Left renal cortex interstitium (tissue), 4 donors: ENCODE results near the gene SUCLG2. TPM values are rescaled to one million over a fixed set of nuclear protein-coding genes. Genes with fewer than 3 reads are reported as not detected.

Experiments
- DNase-seq, 4 donors: peaks; one replicate each; pipeline ENCODE4 v3.0.0-alpha.2; 2013; ENCODE audit warnings: low read depth in 4 of 4, low spot score in 2 of 4, missing footprints in 1 of 4
- polyA plus RNA-seq, 4 donors: library from polyadenylated mRNA; unstranded; fragments of 120-200 nt; gene quantifications; one replicate each; pipeline ENCODE4 v1.2.1, GENCODE V29; 2013; ENCODE audit not compliant: insufficient read length in 4 of 4

The SUCLG2 gene
- polyA plus RNA-seq, 4 donors = 65.6 to 98.8 (median 75.4) TPM

DNA sequence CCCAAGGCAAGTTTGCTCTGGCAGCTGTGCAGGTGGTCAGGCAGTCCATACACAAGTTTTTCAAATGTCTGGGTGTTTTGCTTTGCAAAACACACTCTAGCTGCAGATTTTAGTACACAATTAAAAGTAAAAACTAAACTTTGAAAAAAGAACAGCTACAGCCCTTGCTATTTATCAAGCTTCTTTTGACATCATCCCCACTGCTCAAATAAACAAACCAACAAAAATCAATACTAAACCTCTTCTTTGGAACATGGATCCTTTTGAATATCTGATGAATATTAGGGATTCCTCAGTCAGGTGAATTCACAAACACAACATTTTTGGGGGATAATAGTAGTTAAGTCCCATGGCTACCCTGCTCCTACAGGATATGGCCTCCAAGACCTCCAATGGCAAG is 249.2 kb downstream of the SUCLG2 start:
- no peak for DNase-seq

DNA sequence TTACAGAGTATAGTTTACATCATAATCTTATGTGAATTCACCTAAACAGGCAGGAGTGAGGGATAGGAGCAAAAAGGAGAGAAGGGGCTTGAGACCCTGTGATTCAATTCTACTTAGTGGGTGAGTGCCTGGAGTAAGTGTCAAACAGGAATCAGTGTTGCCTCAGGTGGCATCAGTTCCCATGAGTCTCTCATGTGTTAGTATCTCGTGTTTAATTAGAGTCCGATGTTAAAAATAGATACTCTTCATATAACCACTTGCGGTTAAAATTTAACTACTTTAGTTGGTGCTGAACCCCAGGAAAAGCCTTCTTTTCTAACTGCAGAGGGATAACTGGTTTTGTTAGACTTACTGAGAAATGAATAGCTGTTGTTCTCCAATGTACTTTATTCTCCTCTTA is 251.5 kb downstream of the SUCLG2 start:
- no peak for DNase-seq

DNA sequence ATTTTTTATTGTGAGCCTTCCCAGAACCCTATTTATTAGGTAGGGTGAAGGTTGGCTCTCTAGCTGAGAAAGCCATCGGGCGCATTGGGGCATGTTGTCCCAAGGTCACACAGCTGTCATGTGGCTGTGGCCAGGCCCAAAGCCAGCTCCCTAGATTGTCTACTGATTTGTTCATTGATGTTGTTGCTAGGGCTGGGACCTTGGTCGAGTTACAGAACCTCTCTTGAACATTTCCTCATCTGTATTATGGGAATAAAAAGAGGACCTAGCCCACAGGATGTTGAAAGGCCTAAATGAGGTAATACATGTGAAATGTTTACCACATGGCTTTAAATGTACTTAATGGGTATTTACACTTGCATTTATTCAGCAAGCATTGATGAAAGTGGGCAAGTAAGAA is 252.5 kb downstream of the SUCLG2 start:
- DNase-seq = no peak

DNA sequence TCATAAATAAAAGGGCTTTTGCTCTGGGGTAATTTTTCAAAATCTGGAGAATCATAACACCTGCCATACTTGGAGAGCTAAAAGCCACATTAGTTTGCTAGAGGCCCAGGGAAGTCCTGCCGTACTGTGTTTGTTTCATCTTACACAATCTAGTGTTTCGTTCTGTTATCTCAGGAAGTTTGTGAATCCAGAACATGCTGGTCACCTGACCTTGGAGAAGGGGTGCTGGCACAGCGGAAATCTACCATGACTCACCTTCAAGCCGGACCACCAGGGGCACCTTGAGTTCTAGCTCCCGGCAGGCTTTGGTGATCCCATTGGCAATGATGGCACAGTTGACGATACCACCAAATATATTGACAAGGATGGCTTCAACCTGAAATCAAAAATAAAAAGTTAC is 253.9 kb downstream of the SUCLG2 start:
- no peak for DNase-seq

DNA sequence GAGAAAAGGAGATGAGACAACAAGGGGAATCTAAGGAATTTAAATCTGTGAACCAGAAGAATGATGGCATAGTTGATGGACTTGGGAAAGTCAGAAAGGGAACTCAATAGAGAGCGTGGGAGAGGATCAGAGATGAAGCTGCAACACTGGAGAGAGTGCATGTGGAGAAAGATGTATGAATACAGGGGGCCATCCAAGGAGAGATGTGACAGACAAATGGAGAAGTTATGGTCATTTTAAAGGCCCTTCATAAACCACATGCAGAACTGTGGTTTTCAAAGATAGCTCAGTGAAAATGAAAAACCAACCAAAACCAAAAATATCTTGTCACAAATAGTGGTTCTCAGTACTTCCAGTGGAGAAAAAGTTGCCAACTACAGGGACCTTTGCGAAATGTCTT is 265.2 kb downstream of the SUCLG2 start:
- DNase-seq = no peak

- DNase-seq = no peak
These were observed 265.7 kb downstream of the SUCLG2 start for GRCh38 chr3:67388738-67389137.

DNA sequence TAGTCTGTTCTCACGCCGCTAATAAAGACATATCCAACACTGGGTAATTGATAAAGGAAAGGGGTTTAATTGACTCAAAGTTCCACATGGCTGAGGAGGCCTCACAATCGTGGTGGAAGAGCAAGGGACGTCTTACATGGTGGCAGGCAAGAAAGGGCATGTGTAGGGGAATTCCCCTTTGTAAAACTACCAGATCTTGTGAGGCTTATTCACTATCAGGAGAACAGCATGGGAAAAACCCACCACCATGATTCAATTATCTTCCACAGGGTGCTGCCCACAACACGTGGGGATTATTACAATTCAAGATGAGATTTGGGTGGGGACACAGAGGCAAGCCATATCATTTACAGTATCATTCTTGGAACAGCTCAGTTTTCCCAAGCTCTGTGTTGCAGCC is 268.0 kb downstream of the SUCLG2 start:
- no peak for DNase-seq

- DNase-seq = peak in 1 of 4 donors; percentile 21
These were observed 269.5 kb downstream of the SUCLG2 start for GRCh38 chr3:67384760-67385397.

- DNase-seq = no peak
These were observed 270.4 kb downstream of the SUCLG2 start for GRCh38 chr3:67384016-67384415.

DNA sequence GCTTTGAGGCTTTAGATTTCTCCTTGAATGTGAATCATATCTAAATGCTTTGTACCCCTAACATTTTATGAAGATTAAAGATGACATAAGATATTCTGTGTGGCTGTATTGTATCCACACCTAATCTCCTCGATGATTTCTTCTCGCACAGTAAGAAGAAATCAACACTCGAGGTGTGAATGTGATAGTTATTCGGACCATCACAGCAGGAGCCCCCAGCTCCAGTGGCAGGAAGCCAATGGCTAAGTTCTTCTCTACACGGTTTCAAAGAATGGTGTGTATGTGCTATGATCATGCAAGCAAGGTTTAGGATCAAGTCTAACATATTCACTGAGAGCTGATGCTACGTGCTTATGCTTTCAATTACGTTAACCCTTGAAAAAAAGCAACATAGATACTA is 271.0 kb downstream of the SUCLG2 start:
- DNase-seq = no peak

DNA sequence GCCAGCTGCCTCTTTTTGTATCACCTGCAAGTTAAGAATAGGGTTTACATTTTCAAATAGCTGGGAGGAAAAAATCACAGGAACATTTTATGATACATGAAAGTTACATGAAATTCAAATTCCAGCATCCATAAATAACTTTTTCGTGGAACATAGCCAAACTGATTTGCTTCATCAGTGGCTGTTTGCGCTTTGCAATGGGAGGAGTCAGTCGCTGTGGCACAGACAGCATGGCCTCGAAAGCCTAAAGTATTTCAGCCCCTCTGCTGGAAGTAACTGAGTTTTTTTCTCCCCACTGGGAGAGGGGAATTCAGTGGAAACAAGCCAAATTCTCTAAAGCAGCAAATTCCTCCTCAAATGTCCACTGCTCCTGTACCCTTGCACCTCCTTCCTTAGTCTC is 271.9 kb downstream of the SUCLG2 start:
- no peak for DNase-seq

GRCh38 chr3:67381667-67382272 is 272.6 kb downstream of the SUCLG2 start:
- no peak for DNase-seq

DNA sequence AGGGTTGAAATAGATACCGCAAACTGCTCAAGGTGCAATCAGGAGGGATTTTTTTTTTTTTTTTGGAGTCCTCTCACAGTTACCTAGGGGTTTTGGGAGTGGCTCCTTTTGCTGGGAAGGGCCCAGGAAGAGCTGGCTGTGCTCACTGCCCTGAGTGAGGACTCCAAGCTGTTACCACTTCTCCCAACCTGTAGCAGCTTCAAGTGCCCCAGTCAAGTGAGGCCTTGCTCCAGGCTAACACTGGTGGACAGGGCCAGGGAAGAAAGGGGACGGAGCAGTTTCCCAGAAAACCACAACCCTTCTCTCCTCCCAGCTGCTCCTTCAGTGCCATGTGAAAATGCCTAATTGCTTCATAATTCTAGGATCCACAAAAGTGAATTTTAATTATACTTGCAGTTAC is 274.3 kb downstream of the SUCLG2 start:
- DNase-seq = no peak

DNA sequence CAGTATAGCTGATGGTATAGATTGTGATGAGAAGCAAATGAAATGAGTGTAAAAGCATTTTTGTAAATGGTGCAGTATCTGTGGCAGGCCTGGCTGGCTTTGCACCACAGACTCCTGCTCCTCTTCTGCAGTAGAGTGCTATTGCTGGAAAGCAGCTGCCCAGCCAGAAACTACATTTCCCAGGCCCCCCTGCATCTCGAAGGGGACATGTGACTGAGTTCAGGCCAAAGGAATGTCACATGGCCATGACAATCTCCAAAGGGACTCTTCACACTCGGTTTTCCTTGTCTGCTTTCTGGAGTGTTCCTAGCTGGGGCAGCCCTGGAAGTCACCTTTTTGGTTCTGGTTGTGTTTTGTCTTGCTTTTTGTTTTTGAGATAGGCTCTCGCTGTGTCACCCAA is 277.1 kb downstream of the SUCLG2 start:
- no peak for DNase-seq

DNA sequence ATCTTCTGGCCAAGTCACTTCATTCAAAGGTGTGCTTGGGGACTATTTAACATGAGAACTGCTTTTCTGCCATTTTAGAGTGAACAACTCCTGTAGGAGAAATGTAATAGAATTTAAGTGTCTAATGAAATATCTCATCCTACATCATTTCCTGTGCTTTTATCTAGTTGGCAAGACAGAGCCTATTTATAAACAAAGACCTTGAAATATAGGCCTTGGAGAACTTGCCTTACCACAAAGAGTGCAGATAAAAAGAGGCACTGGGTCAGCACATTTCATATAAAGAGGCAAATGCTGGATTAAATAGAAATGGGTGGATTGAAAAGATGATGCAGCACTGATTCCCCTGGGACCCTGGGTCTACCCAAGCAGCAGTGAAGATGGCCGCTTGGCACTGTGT is 278.0 kb downstream of the SUCLG2 start:
- DNase-seq = no peak

- DNase-seq = no peak
These were observed 278.4 kb downstream of the SUCLG2 start for GRCh38 chr3:67375976-67376375.

GRCh38 chr3:67362686-67363085 is 291.7 kb downstream of the SUCLG2 start:
- DNase-seq = no peak

- DNase-seq = no peak
These were observed 292.6 kb downstream of the SUCLG2 start for GRCh38 chr3:67361770-67362169.

GRCh38 chr3:67361323-67361722 is 293.1 kb downstream of the SUCLG2 start:
- no peak for DNase-seq

GRCh38 chr3:67357610-67358458 is 296.6 kb downstream of the SUCLG2 start:
- DNase-seq = no peak

GRCh38 chr3:67349551-67350174 is 304.7 kb downstream of the SUCLG2 start:
- DNase-seq = no peak
